GM12875 (cell line): ENCODE data around the gene INPP5A.

ENCODE experiments used
- H3K4me3 ChIP-seq: one replicate; pipeline ENCODE4 v1.5.1; 2011; ENCODE audit warnings: low read depth, low read length, control low read depth
- CTCF ChIP-seq: IDR thresholded peaks from 2 replicates; pipeline ENCODE4 v1.5.1; 2011; ENCODE audit warnings: low read depth, mild to moderate bottlenecking, control low read depth, inconsistent platforms, low read length, moderate library complexity, borderline replicate concordance; ENCODE audit not compliant: insufficient read depth

INPP5A gene

GRCh38 chr10:132574783-132575319, 37.3 kb downstream of the INPP5A start:
- TF ChIP-seq CTCF = no peak
- peak overlapping the region; percentile 40 for H3K4me3 ChIP-seq

GRCh38 chr10:132575320-132576201, 38.0 kb downstream of the INPP5A start:
- TF ChIP-seq CTCF = no peak
- H3K4me3 ChIP-seq = peak overlapping the region; percentile 40

- no peak for TF ChIP-seq CTCF
- no peak overlapping the region for H3K4me3 ChIP-seq
Measured at GRCh38 chr10:132576671-132577349, 39.2 kb downstream of the INPP5A start.

- H3K4me3 ChIP-seq = no peak overlapping the region
- no peak for TF ChIP-seq CTCF
Measured at GRCh38 chr10:132577350-132578003, 39.9 kb downstream of the INPP5A start.

- TF ChIP-seq CTCF = no peak
Measured at GRCh38 chr10:132578287-132578951, 40.8 kb downstream of the INPP5A start.

GRCh38 chr10:132579027-132579859, 41.7 kb downstream of the INPP5A start:
- no peak for TF ChIP-seq CTCF
- no peak overlapping the region for H3K4me3 ChIP-seq

More at GRCh38 chr10:132578287-132578951, 40.8 kb downstream of the INPP5A start:
- no peak overlapping the region for H3K4me3 ChIP-seq
